ENCODE data around the gene MAG. TPM values are rescaled to one million over a fixed set of nuclear protein-coding genes. Genes with fewer than 3 reads are reported as not detected.
A peak's percentile ranks its signal among the peaks of the same experiment; 100 is the strongest.

The MAG gene
- total and polyA plus RNA-seq, 9 of the 15 experiments (the other 6 are each of a cell fraction or from before 2014, with no cell fraction given) = 0.11 to 10.0 (median 1.6) TPM

DNA sequence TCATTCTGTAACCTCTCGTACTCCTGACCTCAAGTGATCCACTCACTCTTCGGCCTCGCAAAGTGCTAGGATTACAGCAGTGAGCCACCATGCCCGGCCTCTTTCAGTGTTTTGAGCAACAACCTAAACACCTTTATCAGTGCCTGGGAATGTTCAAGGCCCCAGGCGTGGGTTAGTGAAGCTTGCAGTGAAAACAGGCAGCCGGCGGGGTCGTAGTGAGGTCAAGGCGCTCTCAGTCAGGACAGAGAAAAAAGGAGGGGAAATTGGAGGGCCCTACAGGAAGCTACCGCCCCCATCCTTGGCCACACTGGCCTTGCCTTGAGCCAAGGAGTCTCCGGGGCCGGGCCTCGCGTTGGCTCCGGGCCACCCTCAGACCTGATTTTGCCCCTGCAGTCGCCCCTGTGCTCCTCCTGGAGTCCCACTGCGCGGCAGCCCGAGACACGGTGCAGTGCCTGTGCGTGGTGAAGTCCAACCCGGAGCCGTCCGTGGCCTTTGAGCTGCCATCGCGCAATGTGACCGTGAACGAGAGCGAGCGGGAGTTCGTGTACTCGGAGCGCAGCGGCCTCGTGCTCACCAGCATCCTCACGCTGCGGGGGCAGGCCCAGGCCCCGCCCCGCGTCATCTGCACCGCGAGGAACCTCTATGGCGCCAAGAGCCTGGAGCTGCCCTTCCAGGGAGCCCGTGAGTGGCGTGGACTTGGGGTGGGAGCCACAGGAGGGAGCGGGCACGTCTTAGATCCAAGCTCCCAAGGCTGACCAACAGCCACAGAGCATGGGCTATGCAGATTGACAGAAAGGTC, 17.7 kb downstream of the MAG start (continued):
- TF ChIP-seq NR2F6 (CRISPR knock-in tag; IDR thresholded peaks at IDR 0.05) (no peak), BRD9 (IDR thresholded peaks at IDR 0.05; ENCODE audit: low read depth, partially characterized antibody) (peak; percentile 18), ZKSCAN3 (CRISPR knock-in tag; IDR thresholded peaks at IDR 0.05) (no peak), L3MBTL2 (IDR thresholded peaks at IDR 0.05) (peak; percentile 99), YY1 (IDR thresholded peaks at IDR 0.05; ENCODE audit: borderline replicate concordance in 1 of 3, control insufficient read depth in 1 of 3, extremely low read depth in 1 of 3, insufficient read depth in 3 of 3, insufficient read length in 1 of 3, insufficient replicate concordance in 2 of 3, low read depth in 1 of 3, low read length in 2 of 3) (peak in 2 of 3 experiments; percentile 17 to 72), NCOA2 (IDR thresholded peaks at IDR 0.05; ENCODE audit: partially characterized antibody in 2 of 2) (no peak), ZNF76 (CRISPR knock-in tag; IDR thresholded peaks at IDR 0.05; ENCODE audit: borderline replicate concordance) (peak; percentile 49; the same call in 1 of the 2 replicates), NFXL1 (CRISPR knock-in tag; IDR thresholded peaks at IDR 0.05) (peak; percentile 67; the same call in 1 of the 2 replicates), ARID1B (IDR thresholded peaks at IDR 0.05) (0 out of 2 replicates have a peak, but pooled peaks have one; percentile 23), ZNF175 (CRISPR knock-in tag; IDR thresholded peaks at IDR 0.05; ENCODE audit: low read depth) (peak; percentile 77), ZNF584 (CRISPR knock-in tag; IDR thresholded peaks at IDR 0.05; ENCODE audit: low read depth) (peak; percentile 87), RUNX1 (IDR thresholded peaks at IDR 0.05; ENCODE audit: low read depth) (no peak), CREB3 (tag; conservative IDR thresholded peaks at IDR 0.05; ENCODE audit: low read depth) (peak; percentile 92), SRSF3 (IDR thresholded peaks at IDR 0.05; ENCODE audit: insufficient read depth, low read length) (no peak), ZNF766 (CRISPR knock-in tag; conservative IDR thresholded peaks at IDR 0.05) (peak; percentile 79), ZNF668 (CRISPR knock-in tag; IDR thresholded peaks at IDR 0.05) (peak; percentile 88), MECOM (CRISPR knock-in tag; IDR thresholded peaks at IDR 0.05) (peak; percentile 81), OTX1 (CRISPR knock-in tag; IDR thresholded peaks at IDR 0.05) (no peak), NRF1 (conservative IDR thresholded peaks at IDR 0.05 in 1 of 2, IDR thresholded peaks at IDR 0.05 in 1 of 2) (peak in 1 of 2 experiments; percentile 47; a peak in 2 of 4 replicates)
- TF ChIP-seq, protein P1, sequence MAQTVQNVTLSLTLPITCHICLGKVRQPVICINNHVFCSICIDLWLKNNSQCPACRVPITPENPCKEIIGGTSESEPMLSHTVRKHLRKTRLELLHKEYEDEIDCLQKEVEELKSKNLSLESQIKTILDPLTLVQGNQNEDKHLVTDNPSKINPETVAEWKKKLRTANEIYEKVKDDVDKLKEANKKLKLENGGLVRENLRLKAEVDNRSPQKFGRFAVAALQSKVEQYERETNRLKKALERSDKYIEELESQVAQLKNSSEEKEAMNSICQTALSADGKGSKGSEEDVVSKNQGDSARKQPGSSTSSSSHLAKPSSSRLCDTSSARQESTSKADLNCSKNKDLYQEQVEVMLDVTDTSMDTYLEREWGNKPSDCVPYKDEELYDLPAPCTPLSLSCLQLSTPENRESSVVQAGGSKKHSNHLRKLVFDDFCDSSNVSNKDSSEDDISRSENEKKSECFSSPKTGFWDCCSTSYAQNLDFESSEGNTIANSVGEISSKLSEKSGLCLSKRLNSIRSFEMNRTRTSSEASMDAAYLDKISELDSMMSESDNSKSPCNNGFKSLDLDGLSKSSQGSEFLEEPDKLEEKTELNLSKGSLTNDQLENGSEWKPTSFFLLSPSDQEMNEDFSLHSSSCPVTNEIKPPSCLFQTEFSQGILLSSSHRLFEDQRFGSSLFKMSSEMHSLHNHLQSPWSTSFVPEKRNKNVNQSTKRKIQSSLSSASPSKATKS (CRISPR knock-in tag; IDR thresholded peaks at IDR 0.05) = no peak
- TF ChIP-seq, protein P2, sequence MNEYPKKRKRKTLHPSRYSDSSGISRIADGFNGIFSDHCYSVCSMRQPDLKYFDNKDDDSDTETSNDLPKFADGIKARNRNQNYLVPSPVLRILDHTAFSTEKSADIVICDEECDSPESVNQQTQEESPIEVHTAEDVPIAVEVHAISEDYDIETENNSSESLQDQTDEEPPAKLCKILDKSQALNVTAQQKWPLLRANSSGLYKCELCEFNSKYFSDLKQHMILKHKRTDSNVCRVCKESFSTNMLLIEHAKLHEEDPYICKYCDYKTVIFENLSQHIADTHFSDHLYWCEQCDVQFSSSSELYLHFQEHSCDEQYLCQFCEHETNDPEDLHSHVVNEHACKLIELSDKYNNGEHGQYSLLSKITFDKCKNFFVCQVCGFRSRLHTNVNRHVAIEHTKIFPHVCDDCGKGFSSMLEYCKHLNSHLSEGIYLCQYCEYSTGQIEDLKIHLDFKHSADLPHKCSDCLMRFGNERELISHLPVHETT (CRISPR knock-in tag; conservative IDR thresholded peaks at IDR 0.05 in 1 of 2, IDR thresholded peaks at IDR 0.05 in 1 of 2) = peak in 1 of 2 experiments; percentile 77; a peak in 2 of 4 replicates
- TF ChIP-seq, protein P3, sequence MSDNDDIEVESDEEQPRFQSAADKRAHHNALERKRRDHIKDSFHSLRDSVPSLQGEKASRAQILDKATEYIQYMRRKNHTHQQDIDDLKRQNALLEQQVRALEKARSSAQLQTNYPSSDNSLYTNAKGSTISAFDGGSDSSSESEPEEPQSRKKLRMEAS (CRISPR knock-in tag; IDR thresholded peaks at IDR 0.05) = peak; percentile 72

Data from K562 (cell line).